Memory B cell (primary cell): ENCODE data around the gene LRRC8B.

Source experiments
- ATAC-seq: fragments of 150-1000 bp; cut with Tn5 transposase; 2 replicates; pipeline ENCODE4 v1.10.0; 2021; ENCODE audit warnings: low read depth, mild to moderate bottlenecking, moderate library complexity
- DNase-seq, 2 donors: peaks; one replicate each; pipeline ENCODE4 v3.0.0; 2022; ENCODE audit warnings: low spot score in 2 of 2
- H3K27ac Mint-ChIP-seq: one replicate; pipeline ENCODE4 v1.8.0; 2022; ENCODE audit warnings: mild to moderate bottlenecking, moderate library complexity, mixed read lengths
- H3K27me3 Mint-ChIP-seq: one replicate; pipeline ENCODE4 v1.8.0; 2022; ENCODE audit warnings: mixed read lengths
- H3K36me3 Mint-ChIP-seq: one replicate; pipeline ENCODE4 v1.8.0; 2022; ENCODE audit warnings: mild to moderate bottlenecking, mixed read lengths
- H3K4me1 Mint-ChIP-seq: one replicate; pipeline ENCODE4 v1.8.0; 2022; ENCODE audit warnings: mixed read lengths
- H3K4me3 Mint-ChIP-seq: one replicate; pipeline ENCODE4 v1.8.0; 2022; ENCODE audit warnings: mild to moderate bottlenecking, moderate library complexity, mixed read lengths
- H3K9me3 Mint-ChIP-seq: one replicate; pipeline ENCODE4 v1.8.0; 2022; ENCODE audit warnings: mixed read lengths

Gene LRRC8B

GRCh38 chr1:89547563-89548116 lies 23.0 kb downstream of the LRRC8B start:
- no peaks in the 10 kb centered on the region for H3K9me3 Mint-ChIP-seq
- no peak overlapping the region for H3K27ac Mint-ChIP-seq
- ATAC-seq: no peak
- no peak overlapping the region for H3K4me3 Mint-ChIP-seq
- H3K27me3 Mint-ChIP-seq: no peaks in the 10 kb centered on the region
- H3K4me1 Mint-ChIP-seq: peaks cover 34% of the 10 kb centered on the region
- H3K36me3 Mint-ChIP-seq: peaks cover 15% of the 10 kb centered on the region
- DNase-seq: no peak

GRCh38 chr1:89548122-89548857 lies 23.7 kb downstream of the LRRC8B start:
- Mint-ChIP-seq H3K27me3 (no peaks in the 10 kb centered on the region), H3K9me3 (no peaks in the 10 kb centered on the region), H3K27ac (no peak overlapping the region), H3K36me3 (peaks cover 15% of the 10 kb centered on the region), H3K4me1 (peaks cover 37% of the 10 kb centered on the region), H3K4me3 (no peak overlapping the region)
- DNase-seq: no peak
- ATAC-seq: no peak

GRCh38 chr1:89550995-89551394 lies 26.4 kb downstream of the LRRC8B start:
- Mint-ChIP-seq H3K4me3 (no peak overlapping the region), H3K27ac (peak overlapping the region; percentile 4), H3K9me3 (no peaks in the 10 kb centered on the region), H3K27me3 (no peaks in the 10 kb centered on the region), H3K36me3 (peaks cover 18% of the 10 kb centered on the region), H3K4me1 (peaks cover 37% of the 10 kb centered on the region)
- ATAC-seq (no peak), DNase-seq (no peak)

GRCh38 chr1:89552471-89553081 lies 27.9 kb downstream of the LRRC8B start:
- ATAC-seq (peak; percentile 90), DNase-seq (peak in 1 of 2 donors; percentile 20)
- Mint-ChIP-seq H3K4me3 (peak overlapping the region; percentile 73), H3K27me3 (no peaks in the 10 kb centered on the region), H3K4me1 (peaks cover 31% of the 10 kb centered on the region), H3K36me3 (peaks cover 20% of the 10 kb centered on the region), H3K27ac (peak overlapping the region; percentile 92), H3K9me3 (no peaks in the 10 kb centered on the region)

- Mint-ChIP-seq H3K27ac (peak overlapping the region; percentile 92), H3K27me3 (no peaks in the 10 kb centered on the region), H3K4me3 (no peak overlapping the region), H3K4me1 (peaks cover 31% of the 10 kb centered on the region), H3K9me3 (no peaks in the 10 kb centered on the region), H3K36me3 (peaks cover 22% of the 10 kb centered on the region)
- no peak for DNase-seq
- peak; percentile 7 for ATAC-seq
Measured at GRCh38 chr1:89553157-89553556, 28.5 kb downstream of the LRRC8B start.

- Mint-ChIP-seq H3K4me1 (peaks cover 28% of the 10 kb centered on the region), H3K36me3 (peaks cover 27% of the 10 kb centered on the region), H3K27ac (no peak overlapping the region), H3K9me3 (no peaks in the 10 kb centered on the region), H3K4me3 (no peak overlapping the region), H3K27me3 (no peaks in the 10 kb centered on the region)
- DNase-seq: no peak
- ATAC-seq: no peak
Measured at GRCh38 chr1:89555550-89555949, 30.9 kb downstream of the LRRC8B start.

GRCh38 chr1:89556726-89557444 lies 32.3 kb downstream of the LRRC8B start:
- no peak overlapping the region for H3K4me3 Mint-ChIP-seq
- ATAC-seq (no peak), DNase-seq (no peak)
- peaks cover 21% of the 10 kb centered on the region for H3K4me1 Mint-ChIP-seq
- H3K9me3 Mint-ChIP-seq: no peaks in the 10 kb centered on the region
- H3K27ac Mint-ChIP-seq: no peak overlapping the region
- H3K36me3 Mint-ChIP-seq: peaks cover 21% of the 10 kb centered on the region
- H3K27me3 Mint-ChIP-seq: no peaks in the 10 kb centered on the region

GRCh38 chr1:89557445-89557825 lies 32.8 kb downstream of the LRRC8B start:
- H3K27ac Mint-ChIP-seq: no peak overlapping the region
- H3K27me3 Mint-ChIP-seq: no peaks in the 10 kb centered on the region
- H3K36me3 Mint-ChIP-seq: peaks cover 22% of the 10 kb centered on the region
- H3K9me3 Mint-ChIP-seq: no peaks in the 10 kb centered on the region
- H3K4me3 Mint-ChIP-seq: no peak overlapping the region
- H3K4me1 Mint-ChIP-seq: peaks cover 16% of the 10 kb centered on the region
- ATAC-seq (no peak), DNase-seq (no peak)

- Mint-ChIP-seq H3K36me3 (peaks cover 22% of the 10 kb centered on the region), H3K4me1 (peaks cover 11% of the 10 kb centered on the region), H3K4me3 (no peak overlapping the region), H3K27me3 (no peaks in the 10 kb centered on the region), H3K9me3 (no peaks in the 10 kb centered on the region), H3K27ac (no peak overlapping the region)
- no peak for DNase-seq
- ATAC-seq: no peak
Measured at GRCh38 chr1:89557956-89558355, 33.3 kb downstream of the LRRC8B start.

GRCh38 chr1:89563957-89564604 lies 39.5 kb downstream of the LRRC8B start:
- no peaks in the 10 kb centered on the region for H3K4me1 Mint-ChIP-seq
- ATAC-seq (no peak), DNase-seq (no peak)
- peaks cover 8% of the 10 kb centered on the region for H3K36me3 Mint-ChIP-seq
- no peaks in the 10 kb centered on the region for H3K27me3 Mint-ChIP-seq
- no peak overlapping the region for H3K27ac Mint-ChIP-seq
- H3K9me3 Mint-ChIP-seq: no peaks in the 10 kb centered on the region
- no peak overlapping the region for H3K4me3 Mint-ChIP-seq

GRCh38 chr1:89565521-89565920 lies 40.9 kb downstream of the LRRC8B start:
- H3K27ac Mint-ChIP-seq: no peak overlapping the region

GRCh38 chr1:89566761-89567174 lies 42.1 kb downstream of the LRRC8B start:
- Mint-ChIP-seq H3K36me3 (peaks cover 21% of the 10 kb centered on the region), H3K4me1 (peaks cover 11% of the 10 kb centered on the region), H3K4me3 (no peak overlapping the region), H3K27ac (no peak overlapping the region), H3K9me3 (no peaks in the 10 kb centered on the region), H3K27me3 (no peaks in the 10 kb centered on the region)
- no peak for DNase-seq
- no peak for ATAC-seq

More at GRCh38 chr1:89565521-89565920, 40.9 kb downstream of the LRRC8B start:
- no peaks in the 10 kb centered on the region for H3K27me3 Mint-ChIP-seq
- no peak for ATAC-seq
- H3K9me3 Mint-ChIP-seq: no peaks in the 10 kb centered on the region
- DNase-seq: no peak
- no peak overlapping the region for H3K4me3 Mint-ChIP-seq
- H3K4me1 Mint-ChIP-seq: peaks cover 4% of the 10 kb centered on the region
- H3K36me3 Mint-ChIP-seq: peaks cover 14% of the 10 kb centered on the region

GRCh38 chr1:89567797-89568196 lies 43.2 kb downstream of the LRRC8B start:
- ATAC-seq (no peak), DNase-seq (no peak)
- Mint-ChIP-seq H3K4me3 (no peak overlapping the region), H3K27ac (no peak overlapping the region), H3K4me1 (peaks cover 12% of the 10 kb centered on the region), H3K27me3 (no peaks in the 10 kb centered on the region), H3K9me3 (no peaks in the 10 kb centered on the region), H3K36me3 (peaks cover 23% of the 10 kb centered on the region)

- Mint-ChIP-seq H3K27me3 (no peaks in the 10 kb centered on the region), H3K9me3 (no peaks in the 10 kb centered on the region), H3K36me3 (peaks cover 33% of the 10 kb centered on the region), H3K4me3 (no peak overlapping the region), H3K4me1 (peaks cover 21% of the 10 kb centered on the region), H3K27ac (no peak overlapping the region)
- ATAC-seq (no peak), DNase-seq (no peak)
Measured at GRCh38 chr1:89573410-89573809, 48.8 kb downstream of the LRRC8B start.
